Keratinocyte (primary cell): Measurements from ENCODE around the gene CIB4.

Experiments
- CTCF ChIP-seq, 3 experiments: IDR thresholded peaks in 1 of 3; conservative IDR thresholded peaks in 1 of 3; optimal IDR thresholded peaks in 1 of 3; 2 replicates in 2 of 3; 3 replicates in 1 of 3; pipeline versions ENCODE3 to v1.5.1; 2011; ENCODE audit warnings: low read length in 3 of 3, mild to moderate bottlenecking in 3 of 3, moderate library complexity in 2 of 3, control low read depth in 1 of 3, inconsistent platforms in 1 of 3; ENCODE audit not compliant: insufficient read depth in 2 of 3; ENCODE audit errors: extremely low read depth in 1 of 3
- EZH2 ChIP-seq: IDR thresholded peaks from one replicate; pipeline ENCODE4 v1.6.1; 2012; ENCODE audit warnings: inconsistent platforms, mild to moderate bottlenecking, low read length, moderate library complexity

GRCh38 chr2:26615336-26615859 is 25.8 kb downstream of the CIB4 start:
- TF ChIP-seq CTCF (optimal IDR thresholded peaks at IDR 0.05 in 1 of 3, IDR thresholded peaks at IDR 0.05 in 1 of 3, conservative IDR thresholded peaks at IDR 0.05 in 1 of 3; ENCODE audit: extremely low read depth in 1 of 3, insufficient read depth in 2 of 3, low read length in 3 of 3) (peak in 1 of 3 experiments; percentile 27), EZH2 (no peak)
